Stimulated activated CD8-positive, alpha-beta memory T cell treated with anti-CD3 and anti-CD28 coated beads, Interleukin-2, amount 100 ng/mL, for 48 hours (primary cell): Measurements from ENCODE around the gene INVS.
"Not testable (repeated sequence)": the region's sequence is repeated elsewhere in the genome, so short reads cannot be mapped to it uniquely, and the experiment has no call there.

Experiments
- DNase-seq, 2 donors: peaks; one replicate each; pipeline ENCODE4 v3.0.0-alpha.2; 2020; ENCODE audit warnings: low read depth in 2 of 2

The INVS gene

GRCh38 chr9:100098887-100099721, at the start of gene INVS, which contains the start of gene ERP44:
Gene INVS, plus strand, starts transcription at chr9:100099243. Its CDS starts 5,279 bp downstream, at chr9:100104522.
Gene ERP44, minus strand, starts transcription at chr9:100099000. Its CDS starts 160 bp downstream, at chr9:100098840.
- peak; percentile 93 to 95 for DNase-seq

- no peak for DNase-seq
Observed at GRCh38 chr9:100049551-100049950, 49.5 kb upstream of the INVS start.

- DNase-seq = no peak
Observed at GRCh38 chr9:100052375-100052774, 46.7 kb upstream of the INVS start.

GRCh38 chr9:100056561-100056960, 42.5 kb upstream of the INVS start:
- DNase-seq = no peak

GRCh38 chr9:100057624-100058023, 41.4 kb upstream of the INVS start:
- DNase-seq = no peak

- DNase-seq = no peak
Observed at GRCh38 chr9:100058699-100059579, 40.1 kb upstream of the INVS start.

GRCh38 chr9:100062683-100063082, 36.4 kb upstream of the INVS start:
- not testable (repeated sequence) for DNase-seq

GRCh38 chr9:100063185-100063584, 35.9 kb upstream of the INVS start:
- DNase-seq = no peak

GRCh38 chr9:100064872-100065581, 34.0 kb upstream of the INVS start:
- DNase-seq = no peak

GRCh38 chr9:100066539-100066938, 32.5 kb upstream of the INVS start:
- DNase-seq = no peak

- not testable (repeated sequence) for DNase-seq
Observed at GRCh38 chr9:100067990-100068389, 31.1 kb upstream of the INVS start.

- not testable (repeated sequence) for DNase-seq
Observed at GRCh38 chr9:100069068-100069467, 30.0 kb upstream of the INVS start.

GRCh38 chr9:100070104-100071041, 28.7 kb upstream of the INVS start:
- DNase-seq = no peak

- no peak for DNase-seq
Observed at GRCh38 chr9:100071271-100071670, 27.8 kb upstream of the INVS start.

GRCh38 chr9:100072805-100073204, 26.2 kb upstream of the INVS start:
- no peak for DNase-seq

- no peak for DNase-seq
Observed at GRCh38 chr9:100074093-100074492, 24.9 kb upstream of the INVS start.

- no peak for DNase-seq
Observed at GRCh38 chr9:100074989-100075388, 24.1 kb upstream of the INVS start.

- DNase-seq = not testable (repeated sequence)
Observed at GRCh38 chr9:100076256-100076655, 22.8 kb upstream of the INVS start.

GRCh38 chr9:100082782-100083181, 16.3 kb upstream of the INVS start:
- DNase-seq = no peak

GRCh38 chr9:100083448-100084127, 15.5 kb upstream of the INVS start:
- no peak for DNase-seq
